Caco-2 (cell line): ENCODE results near the gene HCRT. TPM values are rescaled to one million over a fixed set of nuclear protein-coding genes. Genes with fewer than 3 reads are reported as not detected.
"Not testable (repeated sequence)": the region's sequence is repeated elsewhere in the genome, so short reads cannot be mapped to it uniquely, and the experiment has no call there.

Source experiments
- BruUV-seq: library from RNA; stranded (reverse); fragments of 400-500 nt; replicated peaks from 2 replicates; lab custom pipeline; 2021; lab: Mats Ljungman, UMichigan
- CTCF ChIA-PET: fragments of 300-600 bp; sonication (Branson Sonifier 250); formaldehyde crosslinking; loops from one replicate; lab custom pipeline; 2022; ENCODE audit warnings: antibody characterized with exemption; lab: Charles Lee
- POLR2A ChIA-PET: fragments of 300-600 bp; sonication (Branson Sonifier 250); formaldehyde crosslinking; loops from one replicate; lab custom pipeline; 2022; ENCODE audit warnings: antibody characterized with exemption; lab: Charles Lee
- DNase-seq, 2 experiments: peaks; one replicate each; pipeline versions ENCODE4 v3.0.0 to v3.0.0-alpha.2; 2020 to 2022
- H3K27me3 ChIP-seq: replicated peaks from 2 replicates; pipeline ENCODE4 v1.6.0; 2011; ENCODE audit warnings: low read length; ENCODE audit not compliant: control insufficient read depth, insufficient read depth
- H3K36me3 ChIP-seq: 2 replicates; pipeline ENCODE4 v1.5.1; 2011; ENCODE audit warnings: low read length; ENCODE audit not compliant: control insufficient read depth, insufficient read depth
- H3K4me1 ChIP-seq: fragments of 250-450 bp; sonication (Bioruptor Pico); 2 replicates; pipeline ENCODE4 v1.5.1; 2020; ENCODE audit warnings: mild to moderate bottlenecking
- H3K4me3 ChIP-seq: 2 replicates; pipeline ENCODE4 v1.5.1; 2011; ENCODE audit warnings: low read depth, mild to moderate bottlenecking, control low read depth, low read length
- H3K9me3 ChIP-seq: fragments of 250-450 bp; sonication (Bioruptor Pico); 2 replicates; pipeline ENCODE4 v1.5.1; 2020; ENCODE audit warnings: mild to moderate bottlenecking, moderate library complexity
- H3K27ac Mint-ChIP-seq: one replicate; pipeline ENCODE4 v1.8.0; 2022; ENCODE audit warnings: mixed read lengths; ENCODE audit not compliant: unreplicated experiment
- H3K27me3 Mint-ChIP-seq: one replicate; pipeline ENCODE4 v1.8.0; 2022; ENCODE audit warnings: mixed read lengths; ENCODE audit not compliant: insufficient read depth, unreplicated experiment
- H3K36me3 Mint-ChIP-seq: one replicate; pipeline ENCODE4 v1.8.0; 2022; ENCODE audit warnings: mild to moderate bottlenecking, mixed read lengths; ENCODE audit not compliant: insufficient read depth, unreplicated experiment
- H3K4me1 Mint-ChIP-seq: one replicate; pipeline ENCODE4 v1.8.0; 2022; ENCODE audit warnings: low read depth, mixed read lengths; ENCODE audit not compliant: unreplicated experiment
- H3K4me3 Mint-ChIP-seq: one replicate; pipeline ENCODE4 v1.8.0; 2022; ENCODE audit warnings: mild to moderate bottlenecking, moderate library complexity, mixed read lengths; ENCODE audit not compliant: unreplicated experiment
- H3K9me3 Mint-ChIP-seq: one replicate; pipeline ENCODE4 v1.8.0; 2022; ENCODE audit warnings: mixed read lengths; ENCODE audit not compliant: unreplicated experiment
- intact Hi-C: fragments of 100-400 bp; cut with micrococcal nuclease; formaldehyde crosslinking; loops from one replicate; pipeline ENCODE4 v1.10.0; 2022; ENCODE audit not compliant: unreplicated experiment
- total RNA-seq: library from RNA; stranded (reverse); gene quantifications from 2 replicates; pipeline ENCODE4 v1.2.3, GENCODE V29; 2022
- TF ChIP-seq, protein P1 (sequence below), 2 experiments: fragments of 200-600 bp in 1 of 2; IDR thresholded peaks; 1 replicate in 1 of 2; 2 replicates in 1 of 2; pipeline versions ENCODE4 v1.5.1 to v1.8.0; 2011 to 2022; ENCODE audit warnings: antibody characterized with exemption in 1 of 2, control low read depth in 1 of 2, inconsistent platforms in 1 of 2, low read depth in 1 of 2, low read length in 1 of 2, mild to moderate bottlenecking in 1 of 2, moderate library complexity in 1 of 2; ENCODE audit not compliant: insufficient read depth in 1 of 2, severe bottlenecking in 1 of 2, unreplicated experiment in 1 of 2

Gene HCRT
- total RNA-seq, 1 experiment from 2014 or later, result not detected

DNA sequence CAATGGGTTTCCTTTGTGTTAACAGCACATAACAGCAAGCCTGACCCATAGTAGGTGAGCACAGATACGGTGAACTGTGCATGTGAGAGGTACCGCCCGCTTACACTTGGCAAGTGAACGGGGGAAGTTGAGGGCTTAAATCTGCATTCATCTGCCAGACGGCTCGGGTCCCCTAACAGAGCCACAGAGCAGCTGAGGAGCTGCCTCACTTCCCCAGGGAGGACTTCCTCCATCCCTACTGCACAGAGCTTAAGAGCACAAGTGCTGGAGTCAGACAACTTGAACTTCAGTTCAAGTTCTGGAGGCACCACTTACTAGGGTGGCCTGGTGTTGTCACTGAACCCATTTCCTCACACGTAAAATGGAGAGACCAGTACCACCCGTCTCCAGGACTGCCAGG lies 43.9 kb downstream of the HCRT start:
- Mint-ChIP-seq H3K9me3 (no peaks in the 10 kb centered on the region), H3K27ac (no peak overlapping the region), H3K36me3 (peaks cover 50% of the 10 kb centered on the region), H3K27me3 (no peaks in the 10 kb centered on the region), H3K4me3 (no peak overlapping the region), H3K4me1 (no peaks in the 10 kb centered on the region)
- intact Hi-C loops, result no loop called here
- TF ChIP-seq, protein P1, sequence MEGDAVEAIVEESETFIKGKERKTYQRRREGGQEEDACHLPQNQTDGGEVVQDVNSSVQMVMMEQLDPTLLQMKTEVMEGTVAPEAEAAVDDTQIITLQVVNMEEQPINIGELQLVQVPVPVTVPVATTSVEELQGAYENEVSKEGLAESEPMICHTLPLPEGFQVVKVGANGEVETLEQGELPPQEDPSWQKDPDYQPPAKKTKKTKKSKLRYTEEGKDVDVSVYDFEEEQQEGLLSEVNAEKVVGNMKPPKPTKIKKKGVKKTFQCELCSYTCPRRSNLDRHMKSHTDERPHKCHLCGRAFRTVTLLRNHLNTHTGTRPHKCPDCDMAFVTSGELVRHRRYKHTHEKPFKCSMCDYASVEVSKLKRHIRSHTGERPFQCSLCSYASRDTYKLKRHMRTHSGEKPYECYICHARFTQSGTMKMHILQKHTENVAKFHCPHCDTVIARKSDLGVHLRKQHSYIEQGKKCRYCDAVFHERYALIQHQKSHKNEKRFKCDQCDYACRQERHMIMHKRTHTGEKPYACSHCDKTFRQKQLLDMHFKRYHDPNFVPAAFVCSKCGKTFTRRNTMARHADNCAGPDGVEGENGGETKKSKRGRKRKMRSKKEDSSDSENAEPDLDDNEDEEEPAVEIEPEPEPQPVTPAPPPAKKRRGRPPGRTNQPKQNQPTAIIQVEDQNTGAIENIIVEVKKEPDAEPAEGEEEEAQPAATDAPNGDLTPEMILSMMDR (IDR thresholded peaks at IDR 0.05; ENCODE audit: insufficient read depth in 1 of 2, low read depth in 1 of 2, low read length in 1 of 2, severe bottlenecking in 1 of 2, unreplicated experiment in 1 of 2), result no peak
- ChIA-PET CTCF (interaction anchor here (1.0 kb wide), 1 partner anchor 21 kb away, joined by 3 read pairs; no protein-coding TSS in a partner anchor), POLR2A (no interaction called here)
- Histone ChIP-seq H3K9me3 (no peaks in the 10 kb centered on the region), H3K27me3 (no peaks in the 10 kb centered on the region), H3K4me3 (no peak overlapping the region), H3K4me1 (peaks cover 4% of the 10 kb centered on the region), H3K36me3 (peaks cover 2% of the 10 kb centered on the region)
- DNase-seq, result no peak
- BruUV-seq, result no TSS peak

DNA sequence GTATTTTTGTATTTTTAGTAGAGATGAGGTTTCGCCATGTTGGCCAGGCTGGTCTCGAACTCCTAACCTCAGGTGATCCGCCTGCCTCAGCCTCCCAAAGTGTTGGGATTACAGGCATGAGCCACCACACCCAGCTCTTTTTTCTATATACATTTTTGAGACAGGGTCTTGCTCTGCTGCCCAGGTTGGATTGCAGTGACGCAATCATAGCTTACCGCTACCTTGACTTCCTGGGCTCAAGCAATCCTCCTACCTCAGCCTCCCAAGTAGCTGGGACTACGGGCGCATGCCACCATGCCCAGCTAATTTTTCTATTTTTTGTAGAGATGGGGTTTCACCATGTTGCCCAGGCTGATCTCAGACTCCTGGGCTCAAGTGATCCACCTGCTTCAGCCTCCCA lies 44.6 kb downstream of the HCRT start:
- H3K9me3 Mint-ChIP-seq, intact Hi-C loops, DNase-seq, H3K9me3 ChIP-seq, H3K36me3 ChIP-seq, H3K27me3 Mint-ChIP-seq, H3K27me3 ChIP-seq, H3K4me1 ChIP-seq, POLR2A ChIA-PET, CTCF ChIA-PET, H3K4me3 ChIP-seq, H3K4me3 Mint-ChIP-seq, BruUV-seq, H3K4me1 Mint-ChIP-seq, H3K27ac Mint-ChIP-seq: not testable (repeated sequence)
- H3K36me3 Mint-ChIP-seq, result peaks cover 51% of the 10 kb centered on the region

DNA sequence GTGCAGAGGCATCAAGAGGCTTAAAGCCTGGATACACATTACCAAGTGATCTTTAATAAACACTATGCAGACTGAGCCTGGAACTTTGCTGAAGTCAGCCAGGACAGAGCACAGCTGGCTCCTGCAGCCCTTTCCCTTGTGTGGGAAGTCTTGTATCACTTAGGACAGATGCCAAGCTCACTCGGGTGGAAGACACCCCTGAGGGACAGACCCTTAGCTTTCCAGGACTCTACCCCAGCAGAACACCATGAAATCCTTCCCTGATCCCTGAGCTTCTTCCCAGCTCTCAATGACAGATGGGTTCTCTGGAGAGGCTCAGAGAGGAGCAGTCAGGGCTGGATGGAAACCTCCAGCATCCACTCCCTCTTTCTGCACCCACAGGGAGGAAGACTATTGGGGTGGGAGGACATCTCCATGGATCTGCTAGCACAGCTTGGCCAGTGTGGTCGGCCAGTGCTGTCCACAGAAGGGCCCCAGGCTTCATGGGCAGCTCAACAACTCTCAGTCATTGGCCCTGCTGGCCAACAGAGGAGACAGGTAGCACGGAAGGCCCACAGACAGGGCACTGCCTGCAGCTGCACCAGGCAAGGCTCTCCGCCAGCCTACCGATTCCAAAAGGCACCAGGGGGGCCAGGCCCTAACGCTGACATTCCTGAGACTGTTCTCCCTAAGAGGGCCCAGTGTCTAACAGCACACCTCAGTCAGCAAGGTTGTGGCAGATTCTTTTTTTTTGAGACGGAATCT lies 46.3 kb downstream of the HCRT start:
- intact Hi-C loops, result no loop called here
- Mint-ChIP-seq H3K27ac (no peak overlapping the region), H3K36me3 (peaks cover 47% of the 10 kb centered on the region), H3K9me3 (no peaks in the 10 kb centered on the region), H3K4me1 (peaks cover 6% of the 10 kb centered on the region), H3K4me3 (no peak overlapping the region), H3K27me3 (no peaks in the 10 kb centered on the region)
- POLR2A ChIA-PET, result no interaction called here
- Histone ChIP-seq H3K9me3 (no peaks in the 10 kb centered on the region), H3K4me1 (peaks cover 13% of the 10 kb centered on the region), H3K36me3 (no peaks in the 10 kb centered on the region; the same call in none of the 2 replicates), H3K27me3 (no peaks in the 10 kb centered on the region), H3K4me3 (no peak overlapping the region)
- no TSS peak for BruUV-seq
- CTCF ChIA-PET, result interaction anchor here (0.8 kb wide), 1 partner anchor 328 kb away, joined by 3 read pairs; no protein-coding TSS in a partner anchor
- TF ChIP-seq, protein P1 (IDR thresholded peaks at IDR 0.05; ENCODE audit: insufficient read depth in 1 of 2, low read depth in 1 of 2, low read length in 1 of 2, severe bottlenecking in 1 of 2, unreplicated experiment in 1 of 2), result no peak
- DNase-seq, result no peak
